UCSD-AML1 (cell line): ENCODE measurements around the gene RNF112.
"Not testable (repeated sequence)": the region's sequence is repeated elsewhere in the genome, so short reads cannot be mapped to it uniquely, and the experiment has no call there.

Experiments
- DNase-seq: peaks from one replicate; lab custom pipeline; 2025; ENCODE audit not compliant: unreplicated experiment; lab: John Stamatoyannopoulos, UW

RNF112 gene

GRCh38 chr17:19412510-19412909, 1.5 kb downstream of the RNF112 start:
- DNase-seq, result no peak

GRCh38 chr17:19412984-19413383, 2.0 kb downstream of the RNF112 start:
- DNase-seq, result no peak

- no peak for DNase-seq
Observed at GRCh38 chr17:19413761-19414160, 2.7 kb downstream of the RNF112 start.

GRCh38 chr17:19414396-19415280, 3.6 kb downstream of the RNF112 start:
- DNase-seq, result no peak

GRCh38 chr17:19415311-19415710, 4.3 kb downstream of the RNF112 start:
- no peak for DNase-seq

- no peak for DNase-seq
Observed at GRCh38 chr17:19415806-19416775, 5.1 kb downstream of the RNF112 start.

- no peak for DNase-seq
Observed at GRCh38 chr17:19417611-19418010, 6.6 kb downstream of the RNF112 start.

GRCh38 chr17:19418251-19418992, 7.4 kb downstream of the RNF112 start:
- no peak for DNase-seq

- DNase-seq, result no peak
Observed at GRCh38 chr17:19421219-19421618, 10.2 kb downstream of the RNF112 start.

GRCh38 chr17:19421926-19422325, 10.9 kb downstream of the RNF112 start:
- no peak for DNase-seq

- DNase-seq, result no peak
Observed at GRCh38 chr17:19424934-19425868, 14.2 kb downstream of the RNF112 start.

GRCh38 chr17:19426631-19427030, 15.6 kb downstream of the RNF112 start:
- no peak for DNase-seq

GRCh38 chr17:19431691-19432090, 20.7 kb downstream of the RNF112 start:
- no peak for DNase-seq

GRCh38 chr17:19433255-19433654, 22.2 kb downstream of the RNF112 start:
- DNase-seq, result no peak

- no peak for DNase-seq
Observed at GRCh38 chr17:19433727-19434340, 22.8 kb downstream of the RNF112 start.

GRCh38 chr17:19440421-19440820, 29.4 kb downstream of the RNF112 start:
- DNase-seq, result no peak

- not testable (repeated sequence) for DNase-seq
Observed at GRCh38 chr17:19441288-19441687, 30.3 kb downstream of the RNF112 start.

GRCh38 chr17:19442731-19443130, 31.7 kb downstream of the RNF112 start:
- no peak for DNase-seq

GRCh38 chr17:19443148-19443547, 32.1 kb downstream of the RNF112 start:
- no peak for DNase-seq

GRCh38 chr17:19445105-19445504, 34.1 kb downstream of the RNF112 start:
- DNase-seq, result no peak
